ENCODE results near the gene ZBP1. TPM values are rescaled to one million over a fixed set of nuclear protein-coding genes. Genes with fewer than 3 reads are reported as not detected.

Gene ZBP1
- total RNA-seq, 3 donors from 2014 or later (not counting 1 experiment from before 2014, with no cell fraction given) = 95.4 to 99.7 (median 97.8) TPM

DNA sequence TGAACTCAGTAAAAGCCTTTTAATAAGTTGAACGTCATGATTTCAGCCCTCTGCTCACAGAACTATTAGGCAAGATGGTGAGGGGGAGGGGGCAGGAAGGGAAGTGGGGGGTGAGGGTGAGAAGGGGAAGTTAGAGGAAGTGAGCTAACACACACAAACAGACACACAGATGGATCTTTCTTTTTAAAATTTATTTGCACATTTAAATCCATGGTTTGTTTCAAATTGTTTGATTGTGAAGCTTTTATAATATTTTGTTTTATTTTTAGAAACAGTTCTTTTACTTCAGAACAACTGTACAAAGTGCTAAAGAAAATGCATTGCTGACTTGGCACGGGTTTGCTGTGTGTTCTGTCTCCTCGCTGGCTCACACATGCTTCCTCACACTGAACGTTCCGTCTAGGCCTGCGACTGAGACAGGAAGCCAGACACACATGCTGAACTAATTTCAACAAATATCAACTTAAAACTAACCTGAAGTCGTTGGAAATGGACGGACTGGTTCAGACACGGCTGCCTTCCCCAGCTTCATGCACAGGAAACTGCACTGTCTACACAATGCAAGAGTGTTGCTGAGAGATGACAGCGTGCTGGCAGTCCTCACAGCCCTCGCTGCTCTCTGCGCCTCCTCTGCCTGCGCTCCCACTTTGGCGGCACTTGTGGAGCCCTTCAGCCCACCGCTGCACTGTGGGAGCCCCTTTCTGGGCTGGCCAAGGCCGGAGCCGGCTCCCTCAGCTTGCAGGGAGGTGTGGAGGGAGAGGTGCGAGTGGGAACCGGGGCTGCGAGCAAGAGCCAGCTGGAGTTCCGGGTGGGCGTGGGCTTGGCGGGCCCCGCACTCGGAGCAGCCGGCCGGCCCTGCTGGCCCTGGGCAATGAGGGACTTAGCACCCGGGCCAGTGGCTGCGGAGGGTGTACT lies 8.1 kb upstream of the ZBP1 start:
- H3K4me3 Mint-ChIP-seq = peak overlapping the region; percentile 88
- WGBS (ENCODE audit: insufficient coverage) = 45% methylated on average over 25 of the region's 29 CpGs
- peak; percentile 83 to 91 (median 84) for ATAC-seq
- H3K27me3 Mint-ChIP-seq (ENCODE audit: low read depth in 2 of 2) = peaks cover 0 to 3% of the 10 kb centered on the region in 2 donors
- DNase-seq = peak; percentile 49 to 90
- peaks cover 47 to 53% of the 10 kb centered on the region in 2 donors for H3K4me1 Mint-ChIP-seq
- H3K36me3 Mint-ChIP-seq = no peaks in the 10 kb centered on the region
- no peaks in the 10 kb centered on the region for H3K27me3 ChIP-seq (ENCODE audit: control insufficient read depth, insufficient read depth, low read length)
- TF ChIP-seq, protein P1, sequence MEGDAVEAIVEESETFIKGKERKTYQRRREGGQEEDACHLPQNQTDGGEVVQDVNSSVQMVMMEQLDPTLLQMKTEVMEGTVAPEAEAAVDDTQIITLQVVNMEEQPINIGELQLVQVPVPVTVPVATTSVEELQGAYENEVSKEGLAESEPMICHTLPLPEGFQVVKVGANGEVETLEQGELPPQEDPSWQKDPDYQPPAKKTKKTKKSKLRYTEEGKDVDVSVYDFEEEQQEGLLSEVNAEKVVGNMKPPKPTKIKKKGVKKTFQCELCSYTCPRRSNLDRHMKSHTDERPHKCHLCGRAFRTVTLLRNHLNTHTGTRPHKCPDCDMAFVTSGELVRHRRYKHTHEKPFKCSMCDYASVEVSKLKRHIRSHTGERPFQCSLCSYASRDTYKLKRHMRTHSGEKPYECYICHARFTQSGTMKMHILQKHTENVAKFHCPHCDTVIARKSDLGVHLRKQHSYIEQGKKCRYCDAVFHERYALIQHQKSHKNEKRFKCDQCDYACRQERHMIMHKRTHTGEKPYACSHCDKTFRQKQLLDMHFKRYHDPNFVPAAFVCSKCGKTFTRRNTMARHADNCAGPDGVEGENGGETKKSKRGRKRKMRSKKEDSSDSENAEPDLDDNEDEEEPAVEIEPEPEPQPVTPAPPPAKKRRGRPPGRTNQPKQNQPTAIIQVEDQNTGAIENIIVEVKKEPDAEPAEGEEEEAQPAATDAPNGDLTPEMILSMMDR (IDR thresholded peaks at IDR 0.05) = no peak
- H3K4me1 ChIP-seq (ENCODE audit: control insufficient read depth, insufficient read depth, low read length) = peaks cover 40% of the 10 kb centered on the region
- H3K27ac Mint-ChIP-seq = peak overlapping the region; percentile 96 to 99
- no peaks in the 10 kb centered on the region for H3K36me3 ChIP-seq (ENCODE audit: control insufficient read depth, insufficient read depth, low read length)
- peak overlapping the region; percentile 97 for H3K27ac ChIP-seq (ENCODE audit: low read length)
- intact Hi-C loops (cut with micrococcal nuclease) = loop anchor here (1.0 to 2.0 kb wide), 3 partner anchors 8 to 230 kb away; partner anchors contain the start of gene ZBP1
- H3K4me3 ChIP-seq (ENCODE audit: low read length) = peak overlapping the region; percentile 7
- no peaks in the 10 kb centered on the region for H3K9me3 Mint-ChIP-seq
- H3K9me3 ChIP-seq (ENCODE audit: control insufficient read depth, insufficient read depth, low read length) = peaks cover 7% of the 10 kb centered on the region

DNA sequence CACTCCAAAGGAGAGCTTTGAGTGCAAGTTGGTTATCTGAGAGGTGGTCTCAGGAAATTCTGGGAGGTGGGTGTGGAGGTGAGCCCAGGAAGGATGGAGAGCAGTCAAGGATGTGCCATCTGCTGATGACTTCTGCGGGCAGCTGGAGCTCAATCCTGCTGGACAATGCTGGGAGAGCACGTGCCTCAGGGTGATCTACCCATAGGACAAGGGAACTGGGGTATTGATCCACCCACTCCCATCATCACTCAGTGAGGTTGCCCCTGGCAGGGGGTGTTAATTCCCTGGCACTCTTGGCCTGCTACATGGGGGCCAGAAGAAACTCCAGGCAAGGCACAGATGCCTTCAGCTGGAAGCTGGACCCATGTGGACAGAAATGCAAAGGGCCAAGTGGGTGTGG lies 7.1 kb upstream of the ZBP1 start:
- Mint-ChIP-seq H3K36me3 (no peaks in the 10 kb centered on the region), H3K27me3 (ENCODE audit: low read depth in 2 of 2) (peaks cover 0 to 3% of the 10 kb centered on the region in 2 donors), H3K27ac (peak overlapping the region; percentile 96 to 99), H3K4me3 (peak overlapping the region; percentile 88), H3K4me1 (peaks cover 55 to 59% of the 10 kb centered on the region in 2 donors), H3K9me3 (no peaks in the 10 kb centered on the region)
- ATAC-seq = no peak
- Histone ChIP-seq H3K4me3 (ENCODE audit: low read length) (peak overlapping the region; percentile 4), H3K27ac (ENCODE audit: low read length) (peak overlapping the region; percentile 97), H3K36me3 (ENCODE audit: control insufficient read depth, insufficient read depth, low read length) (no peaks in the 10 kb centered on the region), H3K27me3 (ENCODE audit: control insufficient read depth, insufficient read depth, low read length) (no peaks in the 10 kb centered on the region), H3K4me1 (ENCODE audit: control insufficient read depth, insufficient read depth, low read length) (peaks cover 45% of the 10 kb centered on the region), H3K9me3 (ENCODE audit: control insufficient read depth, insufficient read depth, low read length) (peaks cover 7% of the 10 kb centered on the region)
- intact Hi-C loops (cut with micrococcal nuclease) = no loop called here
- TF ChIP-seq, protein P1 (IDR thresholded peaks at IDR 0.05) = no peak
- WGBS (ENCODE audit: insufficient coverage) = 83% methylated on average over 2 of the region's 2 CpGs
- no peak for DNase-seq

DNA sequence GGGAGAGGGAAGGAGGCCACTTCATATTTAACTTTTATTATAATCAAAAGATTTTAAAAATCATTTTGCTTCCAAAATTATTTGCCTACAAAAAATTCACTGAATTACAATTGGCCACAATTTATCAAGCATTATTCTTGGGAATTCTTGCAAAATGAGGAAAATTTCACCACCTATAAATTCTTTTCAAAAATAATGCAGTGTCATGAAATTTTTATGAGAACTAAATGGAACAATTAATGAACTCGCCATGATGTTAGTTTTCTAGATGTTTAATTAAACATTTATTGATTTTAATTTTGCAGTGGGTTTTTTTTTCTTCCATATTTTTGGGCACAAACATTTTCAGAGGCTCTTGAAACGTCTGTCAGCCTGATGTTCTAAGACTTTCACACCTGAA lies 5.8 kb upstream of the ZBP1 start:
- Histone ChIP-seq H3K4me1 (ENCODE audit: control insufficient read depth, insufficient read depth, low read length) (peaks cover 59% of the 10 kb centered on the region), H3K9me3 (ENCODE audit: control insufficient read depth, insufficient read depth, low read length) (peaks cover 7% of the 10 kb centered on the region), H3K4me3 (ENCODE audit: low read length) (no peak overlapping the region), H3K36me3 (ENCODE audit: control insufficient read depth, insufficient read depth, low read length) (no peaks in the 10 kb centered on the region), H3K27ac (ENCODE audit: low read length) (no peak overlapping the region), H3K27me3 (ENCODE audit: control insufficient read depth, insufficient read depth, low read length) (no peaks in the 10 kb centered on the region)
- TF ChIP-seq, protein P1 (IDR thresholded peaks at IDR 0.05) = no peak
- Mint-ChIP-seq H3K4me3 (peak overlapping the region; percentile 35), H3K4me1 (peaks cover 61 to 63% of the 10 kb centered on the region in 2 donors), H3K27me3 (ENCODE audit: low read depth in 2 of 2) (no peaks in the 10 kb centered on the region), H3K9me3 (no peaks in the 10 kb centered on the region), H3K36me3 (no peaks in the 10 kb centered on the region), H3K27ac (peak overlapping the region; percentile 96 to 99)
- no peak for DNase-seq
- intact Hi-C loops (cut with micrococcal nuclease) = no loop called here
- no peak for ATAC-seq
- WGBS (ENCODE audit: insufficient coverage) = 97% methylated on average over 2 of the region's 2 CpGs
